G401.6 (cell line): ENCODE results near the gene RARG.
"Not testable (repeated sequence)": the region's sequence is repeated elsewhere in the genome, so short reads cannot be mapped to it uniquely, and the experiment has no call there.

ENCODE experiments used
- FAIRE-seq: peaks from 2 replicates; lab custom pipeline; 2012; peaks lifted over from hg19 to GRCh38; lab: Jason Lieb, UNC

RARG gene

GRCh38 chr12:53166837-53167236 lies 65.2 kb downstream of the RARG start:
- peak; percentile 15 for FAIRE-seq

GRCh38 chr12:53163008-53163407 lies 69.0 kb downstream of the RARG start:
- FAIRE-seq: not testable (repeated sequence)

GRCh38 chr12:53161119-53161911 lies 70.7 kb downstream of the RARG start:
- no peak for FAIRE-seq

GRCh38 chr12:53160673-53161072 lies 71.3 kb downstream of the RARG start:
- FAIRE-seq: no peak
